ENCODE results near the gene DEUP1.
A peak's percentile ranks its signal among the peaks of the same experiment; 100 is the strongest.

Gene DEUP1

DNA sequence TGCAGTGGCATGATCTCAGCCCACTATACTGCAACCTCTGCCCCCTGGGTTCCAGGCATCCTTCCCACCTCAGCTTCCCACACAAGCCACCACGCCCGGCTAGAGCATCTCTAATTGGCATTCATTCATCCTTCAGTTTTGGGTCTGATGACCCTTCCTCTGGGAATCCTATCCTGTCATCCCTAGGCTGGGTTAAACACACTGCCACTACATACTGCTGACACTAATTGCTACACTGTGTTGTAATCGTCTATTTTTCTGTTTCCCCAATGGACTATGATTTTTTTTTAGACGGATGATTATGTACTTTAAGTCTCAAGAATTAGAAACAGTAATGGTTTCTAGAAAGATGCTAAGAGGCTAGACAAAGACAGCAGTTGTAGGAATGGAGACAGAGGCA lies 62.8 kb downstream of the DEUP1 start:
- DNase-seq (ENCODE audit: low read depth), result no peak
- TF ChIP-seq, protein P1, sequence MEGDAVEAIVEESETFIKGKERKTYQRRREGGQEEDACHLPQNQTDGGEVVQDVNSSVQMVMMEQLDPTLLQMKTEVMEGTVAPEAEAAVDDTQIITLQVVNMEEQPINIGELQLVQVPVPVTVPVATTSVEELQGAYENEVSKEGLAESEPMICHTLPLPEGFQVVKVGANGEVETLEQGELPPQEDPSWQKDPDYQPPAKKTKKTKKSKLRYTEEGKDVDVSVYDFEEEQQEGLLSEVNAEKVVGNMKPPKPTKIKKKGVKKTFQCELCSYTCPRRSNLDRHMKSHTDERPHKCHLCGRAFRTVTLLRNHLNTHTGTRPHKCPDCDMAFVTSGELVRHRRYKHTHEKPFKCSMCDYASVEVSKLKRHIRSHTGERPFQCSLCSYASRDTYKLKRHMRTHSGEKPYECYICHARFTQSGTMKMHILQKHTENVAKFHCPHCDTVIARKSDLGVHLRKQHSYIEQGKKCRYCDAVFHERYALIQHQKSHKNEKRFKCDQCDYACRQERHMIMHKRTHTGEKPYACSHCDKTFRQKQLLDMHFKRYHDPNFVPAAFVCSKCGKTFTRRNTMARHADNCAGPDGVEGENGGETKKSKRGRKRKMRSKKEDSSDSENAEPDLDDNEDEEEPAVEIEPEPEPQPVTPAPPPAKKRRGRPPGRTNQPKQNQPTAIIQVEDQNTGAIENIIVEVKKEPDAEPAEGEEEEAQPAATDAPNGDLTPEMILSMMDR (conservative IDR thresholded peaks at IDR 0.05; ENCODE audit: low read depth, low read length), result no peak
- no peak overlapping the region for H3K4me3 ChIP-seq (ENCODE audit: low read depth, low read length)

GRCh38 chr11:93394488-93394887 lies 63.9 kb downstream of the DEUP1 start:
- DNase-seq (ENCODE audit: low read depth), result no peak
- H3K4me3 ChIP-seq (ENCODE audit: low read depth, low read length), result no peak overlapping the region
- TF ChIP-seq, protein P1 (conservative IDR thresholded peaks at IDR 0.05; ENCODE audit: low read depth, low read length), result no peak

- H3K4me3 ChIP-seq (ENCODE audit: low read depth, low read length), result no peak overlapping the region
- DNase-seq (ENCODE audit: low read depth), result peak; percentile 4
- TF ChIP-seq, protein P1 (conservative IDR thresholded peaks at IDR 0.05; ENCODE audit: low read depth, low read length), result no peak
Measured at GRCh38 chr11:93396316-93396715, 65.8 kb downstream of the DEUP1 start.

DNA sequence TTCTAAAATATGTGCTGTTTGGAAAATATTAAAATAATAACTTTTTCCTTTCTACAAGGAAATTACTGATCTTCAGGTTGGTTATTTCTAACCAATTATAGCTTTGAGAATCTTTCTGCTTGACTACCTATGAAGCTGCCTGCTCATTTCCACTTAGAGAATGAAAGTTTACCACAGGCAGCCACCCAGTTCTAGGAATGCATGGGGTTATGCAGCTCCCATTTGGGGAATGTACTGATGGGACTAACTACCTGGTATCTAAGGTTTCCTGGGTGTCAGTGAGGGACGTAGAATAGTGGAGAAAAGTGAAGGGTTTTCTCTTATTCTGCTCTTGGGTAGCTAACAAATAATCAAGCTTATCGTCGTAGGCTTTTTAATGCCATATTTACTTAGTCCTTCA lies 73.4 kb downstream of the DEUP1 start:
- TF ChIP-seq, protein P1 (conservative IDR thresholded peaks at IDR 0.05; ENCODE audit: low read depth, low read length), result no peak
- no peak for DNase-seq (ENCODE audit: low read depth)

GRCh38 chr11:93407777-93408401 lies 77.3 kb downstream of the DEUP1 start:
- TF ChIP-seq, protein P1 (conservative IDR thresholded peaks at IDR 0.05; ENCODE audit: low read depth, low read length), result no peak
- H3K4me3 ChIP-seq (ENCODE audit: low read depth, low read length), result no peak overlapping the region
- DNase-seq (ENCODE audit: low read depth), result peak; percentile 11

More for the DNA sequence above, 73.4 kb downstream of the DEUP1 start:
- H3K4me3 ChIP-seq (ENCODE audit: low read depth, low read length), result no peak overlapping the region

- DNase-seq (ENCODE audit: low read depth), result no peak
- no peak overlapping the region for H3K4me3 ChIP-seq (ENCODE audit: low read depth, low read length)
- TF ChIP-seq, protein P1 (conservative IDR thresholded peaks at IDR 0.05; ENCODE audit: low read depth, low read length), result no peak
Measured at GRCh38 chr11:93410441-93410840, 79.9 kb downstream of the DEUP1 start.

- TF ChIP-seq, protein P1 (conservative IDR thresholded peaks at IDR 0.05; ENCODE audit: low read depth, low read length), result no peak
- no peak overlapping the region for H3K4me3 ChIP-seq (ENCODE audit: low read depth, low read length)
- DNase-seq (ENCODE audit: low read depth), result no peak
Measured at GRCh38 chr11:93411705-93412104, 81.2 kb downstream of the DEUP1 start.
